SK-N-SH treated with all-trans-retinoic acid at 6 μM for 48 hours (cell line): ENCODE measurements around the gene USP12.
"Not testable (repeated sequence)": the region's sequence is repeated elsewhere in the genome, so short reads cannot be mapped to it uniquely, and the experiment has no call there.

Experiments used
- ATAC-seq: fragments of 200-7000 bp; cut with Tn5 transposase; 3 replicates; pipeline ENCODE4 v1.9.1; 2020; ENCODE audit warnings: mild to moderate bottlenecking, moderate library complexity
- BACH2 ChIP-seq: fragments of 250-450 bp; sonication (Bioruptor Pico); IDR thresholded peaks from 2 replicates; pipeline ENCODE4 v1.9.0; 2021; ENCODE audit warnings: mild to moderate bottlenecking, borderline replicate concordance
- CREB5 ChIP-seq: fragments of 250-450 bp; sonication (Bioruptor Pico); IDR thresholded peaks from 2 replicates; pipeline ENCODE4 v1.5.1; 2020; ENCODE audit warnings: low read depth, mild to moderate bottlenecking, moderate library complexity
- CSDC2 ChIP-seq: fragments of 250-450 bp; sonication (Bioruptor Pico); IDR thresholded peaks from 2 replicates; pipeline ENCODE4 v1.5.0; 2020; ENCODE audit warnings: mild to moderate bottlenecking, moderate library complexity
- CSRNP3 ChIP-seq: fragments of 250-450 bp; sonication (Bioruptor Pico); IDR thresholded peaks from 2 replicates; pipeline ENCODE4 v1.5.1; 2021; ENCODE audit warnings: mild to moderate bottlenecking, moderate library complexity
- ESRRG ChIP-seq: fragments of 250-450 bp; sonication (Bioruptor Pico); IDR thresholded peaks from 2 replicates; pipeline ENCODE4 v1.6.1; 2021; ENCODE audit warnings: mild to moderate bottlenecking
- GLIS3 ChIP-seq: fragments of 250-450 bp; sonication (Bioruptor Pico); IDR thresholded peaks from 2 replicates; pipeline ENCODE4 v1.5.0; 2020; ENCODE audit warnings: mild to moderate bottlenecking, moderate library complexity
- ISL1 ChIP-seq: fragments of 250-450 bp; sonication (Bioruptor Pico); IDR thresholded peaks from 2 replicates; pipeline ENCODE4 v2.1.2; 2022; ENCODE audit warnings: mild to moderate bottlenecking, moderate library complexity
- OSR1 ChIP-seq: fragments of 250-450 bp; sonication (Bioruptor Pico); IDR thresholded peaks from 2 replicates; pipeline ENCODE4 v1.8.0; 2022; ENCODE audit warnings: moderate library complexity, mild to moderate bottlenecking, inconsistent platforms
- PATZ1 ChIP-seq: fragments of 250-450 bp; sonication (Bioruptor Pico); IDR thresholded peaks from 2 replicates; pipeline ENCODE4 v1.8.0; 2020; ENCODE audit warnings: mild to moderate bottlenecking, moderate library complexity, borderline replicate concordance
- POU6F1 ChIP-seq: fragments of 250-450 bp; sonication (Bioruptor Pico); IDR thresholded peaks from 2 replicates; pipeline ENCODE4 v1.8.0; 2021; ENCODE audit warnings: low read depth, mild to moderate bottlenecking, moderate library complexity, borderline replicate concordance
- RARB ChIP-seq: fragments of 250-450 bp; sonication (Bioruptor Pico); IDR thresholded peaks from 2 replicates; pipeline ENCODE4 v1.8.0; 2021; ENCODE audit warnings: mild to moderate bottlenecking, moderate library complexity
- SNAI2 ChIP-seq: fragments of 250-450 bp; sonication (Bioruptor Pico); IDR thresholded peaks from 2 replicates; pipeline ENCODE4 v1.5.0; 2020; ENCODE audit warnings: mild to moderate bottlenecking, moderate library complexity
- TCF4 ChIP-seq: fragments of 250-450 bp; sonication (Bioruptor Pico); IDR thresholded peaks from 2 replicates; pipeline ENCODE4 v1.8.0; 2021; ENCODE audit warnings: mild to moderate bottlenecking, moderate library complexity, borderline replicate concordance
- TOX ChIP-seq: fragments of 250-450 bp; sonication (Bioruptor Pico); IDR thresholded peaks from 2 replicates; pipeline ENCODE4 v1.8.0; 2021; ENCODE audit warnings: mild to moderate bottlenecking, moderate library complexity, borderline replicate concordance
- TSHZ2 ChIP-seq: fragments of 250-450 bp; sonication (Bioruptor Pico); IDR thresholded peaks from 2 replicates; pipeline ENCODE4 v1.5.0; 2020; ENCODE audit warnings: mild to moderate bottlenecking, moderate library complexity
- ZC3H10 ChIP-seq: fragments of 250-450 bp; sonication (Bioruptor Pico); IDR thresholded peaks from 2 replicates; pipeline ENCODE4 v1.5.1; 2021; ENCODE audit warnings: mild to moderate bottlenecking, moderate library complexity
- ZFP3 ChIP-seq: fragments of 250-450 bp; sonication (Bioruptor Pico); IDR thresholded peaks from 2 replicates; pipeline ENCODE4 v1.5.0; 2020; ENCODE audit warnings: mild to moderate bottlenecking, moderate library complexity
- ZFP30 ChIP-seq: fragments of 450-650 bp; formaldehyde crosslinking; IDR thresholded peaks from 2 replicates; pipeline ENCODE4 v1.5.0; 2022; ENCODE audit warnings: mild to moderate bottlenecking, moderate library complexity
- ZNF565 ChIP-seq: fragments of 450-650 bp; formaldehyde crosslinking; conservative IDR thresholded peaks from 2 replicates; pipeline ENCODE4 v1.5.0; 2020; ENCODE audit warnings: low read depth, mild to moderate bottlenecking, moderate library complexity
- ZNF8 ChIP-seq: fragments of 450-650 bp; formaldehyde crosslinking; IDR thresholded peaks from 2 replicates; pipeline ENCODE4 v1.5.0; 2020; ENCODE audit warnings: mild to moderate bottlenecking, moderate library complexity

Gene USP12

GRCh38 chr13:27192973-27193372, 21.4 kb upstream of the USP12 start:
- no peak for ATAC-seq
- TF ChIP-seq TCF4 (CRISPR knock-in tag) (no peak), POU6F1 (CRISPR knock-in tag) (no peak), ESRRG (CRISPR knock-in tag) (no peak), ZFP3 (CRISPR knock-in tag) (no peak), TOX (CRISPR knock-in tag) (no peak), ZFP30 (no peak), GLIS3 (CRISPR knock-in tag) (no peak), CSDC2 (CRISPR knock-in tag) (no peak), RARB (CRISPR knock-in tag) (no peak), ISL1 (no peak), TSHZ2 (CRISPR knock-in tag) (no peak), SNAI2 (CRISPR knock-in tag) (no peak), CSRNP3 (CRISPR knock-in tag) (no peak), OSR1 (CRISPR knock-in tag) (no peak)
- TF ChIP-seq, all 23 proteins: peak for 0

GRCh38 chr13:27192367-27192766, 20.8 kb upstream of the USP12 start:
- ATAC-seq = not testable (repeated sequence)

GRCh38 chr13:27189192-27189591, 17.6 kb upstream of the USP12 start:
- no peak for TF ChIP-seq ZNF8 (CRISPR knock-in tag)
- no peak for TF ChIP-seq ISL1
- TF ChIP-seq SNAI2 (CRISPR knock-in tag) = no peak
- TF ChIP-seq ZC3H10 = no peak
- no peak for TF ChIP-seq ZFP30
- no peak for TF ChIP-seq CSDC2 (CRISPR knock-in tag)
- no peak for TF ChIP-seq ZNF565 (CRISPR knock-in tag)
- no peak for TF ChIP-seq CREB5 (CRISPR knock-in tag)
- TF ChIP-seq BACH2 (CRISPR knock-in tag) = no peak
- no peak for TF ChIP-seq OSR1 (CRISPR knock-in tag)
- no peak for TF ChIP-seq RARB (CRISPR knock-in tag)
- TF ChIP-seq TSHZ2 (CRISPR knock-in tag) = no peak
- TF ChIP-seq TCF4 (CRISPR knock-in tag) = no peak
- ATAC-seq = no peak

- TF ChIP-seq ZC3H10 (no peak), PATZ1 (no peak)
- ATAC-seq = no peak
Measured at GRCh38 chr13:27188239-27188638, 16.6 kb upstream of the USP12 start.
